NCI-H146 treated with DMSO at 0.1 percent for 48 hours (cell line): Measurements from ENCODE around the gene CLK2.
"Not testable (repeated sequence)": the region's sequence is repeated elsewhere in the genome, so short reads cannot be mapped to it uniquely, and the experiment has no call there.

Experiments
- DNase-seq: peaks from one replicate; lab custom pipeline; 2025; ENCODE audit not compliant: unreplicated experiment; lab: John Stamatoyannopoulos, UW

Gene CLK2

GRCh38 chr1:155297384-155297783, 24.1 kb upstream of the CLK2 start:
- DNase-seq: no peak

DNA sequence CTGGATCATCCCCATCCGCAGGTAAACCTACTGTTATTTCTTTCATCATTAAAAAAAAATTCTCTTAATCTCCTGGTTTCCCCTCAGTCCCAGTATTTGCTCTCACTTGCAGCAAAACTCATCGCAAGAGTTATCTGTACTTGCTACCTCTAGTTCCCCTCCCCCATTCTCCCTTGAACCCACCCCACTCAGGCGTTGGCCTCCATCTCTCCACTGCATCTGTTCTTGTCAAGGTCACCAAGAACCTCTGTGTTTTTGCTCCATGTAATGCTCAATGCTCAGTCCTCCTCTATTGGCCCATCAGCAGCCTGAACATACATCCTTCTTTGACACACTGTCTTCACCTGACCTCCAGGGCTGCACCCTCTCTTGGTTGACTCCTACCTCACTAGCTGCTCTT, 23.4 kb upstream of the CLK2 start:
- DNase-seq: no peak

- no peak for DNase-seq
These were observed 22.6 kb upstream of the CLK2 start for GRCh38 chr1:155295942-155296267.

DNA sequence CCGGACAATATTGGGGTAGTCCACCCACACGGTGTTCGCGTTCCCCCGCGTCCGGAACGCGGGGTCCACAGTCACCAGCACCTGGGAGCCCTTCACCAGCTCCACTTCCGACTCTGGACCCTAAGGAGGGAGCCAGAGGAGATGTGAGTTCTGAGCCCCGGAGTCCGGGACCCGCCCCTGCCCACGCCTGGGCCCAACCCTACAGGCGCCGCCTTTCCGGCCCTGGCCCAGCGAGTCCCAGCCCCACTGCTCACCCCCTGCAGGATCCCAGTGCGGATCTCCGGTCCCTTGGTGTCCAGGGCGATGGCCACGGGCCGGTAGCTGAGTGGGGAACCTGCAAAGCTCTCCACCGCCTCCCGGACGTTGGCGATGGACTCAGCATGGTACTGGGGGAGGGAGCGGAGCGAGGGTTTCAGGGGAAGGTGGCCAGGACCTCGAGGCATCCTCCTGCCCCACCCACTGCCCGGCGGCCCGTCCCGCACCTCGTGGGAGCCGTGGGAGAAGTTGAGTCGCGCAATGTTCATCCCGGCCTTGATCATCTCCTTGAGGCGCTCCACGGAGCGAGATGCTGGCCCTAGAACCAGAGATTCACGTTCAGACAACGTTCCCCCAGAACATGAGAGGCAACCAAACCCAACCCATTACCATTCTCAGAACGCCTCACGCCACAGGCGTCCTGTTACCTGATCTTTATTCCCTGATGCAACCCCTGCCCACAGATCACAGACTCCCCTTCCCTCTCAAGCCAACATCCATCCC, 22.1 kb upstream of the CLK2 start:
- no peak for DNase-seq

- DNase-seq: no peak
These were observed 21.3 kb upstream of the CLK2 start for GRCh38 chr1:155294520-155295182.

DNA sequence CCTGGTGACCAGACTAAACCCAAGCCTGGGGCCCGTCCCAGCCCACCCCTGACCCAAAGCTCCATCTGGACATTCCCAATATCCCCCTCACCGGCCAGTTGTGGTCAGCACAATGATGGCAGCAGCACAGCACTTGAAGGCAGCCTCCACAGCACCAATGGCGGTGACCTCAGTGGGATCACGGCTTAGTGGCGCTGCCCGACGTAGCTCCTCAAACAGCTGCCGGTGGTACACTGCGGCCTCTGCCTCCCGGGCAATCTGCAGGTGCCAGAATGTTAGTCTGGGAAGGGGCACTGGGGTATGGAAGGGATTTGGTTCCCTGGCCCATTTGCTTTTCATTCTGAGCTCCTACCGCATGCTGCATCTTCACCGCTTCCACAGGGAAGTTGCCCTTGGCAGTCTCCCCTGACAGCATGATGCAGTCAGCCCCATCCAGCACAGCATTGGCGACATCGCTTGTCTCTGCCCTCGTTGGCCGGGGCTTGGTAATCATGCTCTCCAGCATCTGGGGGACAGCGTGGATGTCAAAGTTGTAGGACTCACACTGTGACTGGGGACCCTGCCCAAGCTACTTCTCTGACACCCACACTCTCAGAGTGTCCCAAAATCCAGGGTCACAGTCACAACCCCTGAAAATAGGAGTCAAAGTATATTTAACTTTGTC, 19.9 kb upstream of the CLK2 start:
- no peak for DNase-seq

DNA sequence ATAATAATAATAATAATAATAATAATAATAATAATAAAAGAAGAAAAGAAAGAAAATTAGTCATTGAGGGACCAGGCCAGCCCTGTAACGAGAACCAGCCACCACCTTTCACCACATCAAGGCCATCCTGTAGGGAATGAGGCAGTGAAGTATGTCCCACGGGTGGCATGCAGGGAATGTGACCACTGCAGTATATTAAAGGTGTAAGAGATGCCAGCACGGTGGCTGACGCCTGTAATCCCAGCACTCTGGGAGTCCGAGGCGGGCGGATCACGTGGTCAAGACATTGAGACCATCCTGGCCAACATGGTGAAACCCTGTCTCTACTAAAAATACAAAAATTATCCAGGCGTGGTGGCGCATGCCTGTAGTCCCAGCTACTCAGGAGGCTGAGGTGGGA, 17.7 kb upstream of the CLK2 start:
- DNase-seq: not testable (repeated sequence)

GRCh38 chr1:155287987-155288543, 14.8 kb upstream of the CLK2 start:
- no peak for DNase-seq

- DNase-seq: no peak
These were observed 13.2 kb upstream of the CLK2 start for GRCh38 chr1:155286544-155286943.

DNA sequence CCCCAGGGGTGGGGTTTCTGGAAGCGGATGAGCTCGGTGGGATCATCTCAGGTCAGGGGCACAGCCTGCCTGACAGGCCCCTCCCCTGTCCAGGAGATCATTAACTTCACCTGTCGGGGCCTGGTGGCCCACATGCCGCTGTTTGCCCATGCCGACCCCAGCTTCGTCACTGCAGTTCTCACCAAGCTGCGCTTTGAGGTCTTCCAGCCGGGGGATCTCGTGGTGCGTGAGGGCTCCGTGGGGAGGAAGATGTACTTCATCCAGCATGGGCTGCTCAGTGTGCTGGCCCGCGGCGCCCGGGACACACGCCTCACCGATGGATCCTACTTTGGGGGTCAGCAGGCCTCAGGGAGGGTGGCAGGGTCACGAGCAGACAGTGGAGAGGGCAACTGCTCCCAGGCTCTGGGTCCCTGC, 12.3 kb upstream of the CLK2 start:
- DNase-seq: no peak

GRCh38 chr1:155285063-155285462, 11.8 kb upstream of the CLK2 start:
- no peak for DNase-seq

GRCh38 chr1:155284476-155284875, 11.2 kb upstream of the CLK2 start:
- DNase-seq: no peak

DNA sequence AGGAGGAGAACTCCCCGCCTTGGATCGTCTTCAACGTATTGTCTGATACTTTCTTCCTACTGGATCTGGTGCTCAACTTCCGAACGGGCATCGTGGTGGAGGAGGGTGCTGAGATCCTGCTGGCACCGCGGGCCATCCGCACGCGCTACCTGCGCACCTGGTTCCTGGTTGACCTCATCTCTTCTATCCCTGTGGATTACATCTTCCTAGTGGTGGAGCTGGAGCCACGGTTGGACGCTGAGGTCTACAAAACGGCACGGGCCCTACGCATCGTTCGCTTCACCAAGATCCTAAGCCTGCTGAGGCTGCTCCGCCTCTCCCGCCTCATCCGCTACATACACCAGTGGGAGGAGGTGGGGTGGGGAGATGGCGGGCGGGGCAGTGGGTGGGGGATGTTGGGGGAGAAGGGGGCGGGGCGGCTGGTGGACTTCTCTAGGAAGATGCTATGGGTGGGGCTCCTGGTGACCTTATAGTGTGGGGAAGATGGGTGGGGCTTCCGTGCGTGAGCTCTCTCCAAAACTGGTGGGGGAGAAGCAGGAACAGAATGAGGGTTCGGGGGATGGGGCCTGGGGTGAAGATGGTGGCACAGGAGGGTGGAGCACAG, 9.3 kb upstream of the CLK2 start:
- no peak for DNase-seq

- DNase-seq: no peak
These were observed 6.0 kb upstream of the CLK2 start for GRCh38 chr1:155279268-155279667.

DNA sequence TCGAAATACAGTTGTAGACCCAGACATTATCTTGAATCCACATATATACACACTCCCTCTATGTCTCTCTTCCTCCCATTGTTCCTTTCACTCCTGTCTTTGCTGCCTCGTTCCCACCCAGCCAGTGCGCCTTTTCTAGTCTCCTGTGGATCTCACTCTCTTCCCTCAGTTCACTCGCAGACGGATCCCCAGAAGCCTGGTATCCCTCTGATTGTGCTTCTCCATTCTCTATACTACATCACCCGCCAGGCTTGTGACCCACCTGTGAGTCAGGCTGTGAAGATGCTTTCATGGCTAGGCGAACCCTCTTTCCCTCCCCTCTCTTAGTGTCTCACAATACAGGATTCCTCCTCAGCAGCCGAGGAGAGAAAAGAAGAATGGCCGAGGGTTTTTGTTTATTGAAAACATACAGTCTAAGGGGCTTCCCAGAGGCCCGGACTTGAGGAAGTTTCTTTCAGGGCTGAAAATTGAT, 5.4 kb upstream of the CLK2 start:
- no peak for DNase-seq

DNA sequence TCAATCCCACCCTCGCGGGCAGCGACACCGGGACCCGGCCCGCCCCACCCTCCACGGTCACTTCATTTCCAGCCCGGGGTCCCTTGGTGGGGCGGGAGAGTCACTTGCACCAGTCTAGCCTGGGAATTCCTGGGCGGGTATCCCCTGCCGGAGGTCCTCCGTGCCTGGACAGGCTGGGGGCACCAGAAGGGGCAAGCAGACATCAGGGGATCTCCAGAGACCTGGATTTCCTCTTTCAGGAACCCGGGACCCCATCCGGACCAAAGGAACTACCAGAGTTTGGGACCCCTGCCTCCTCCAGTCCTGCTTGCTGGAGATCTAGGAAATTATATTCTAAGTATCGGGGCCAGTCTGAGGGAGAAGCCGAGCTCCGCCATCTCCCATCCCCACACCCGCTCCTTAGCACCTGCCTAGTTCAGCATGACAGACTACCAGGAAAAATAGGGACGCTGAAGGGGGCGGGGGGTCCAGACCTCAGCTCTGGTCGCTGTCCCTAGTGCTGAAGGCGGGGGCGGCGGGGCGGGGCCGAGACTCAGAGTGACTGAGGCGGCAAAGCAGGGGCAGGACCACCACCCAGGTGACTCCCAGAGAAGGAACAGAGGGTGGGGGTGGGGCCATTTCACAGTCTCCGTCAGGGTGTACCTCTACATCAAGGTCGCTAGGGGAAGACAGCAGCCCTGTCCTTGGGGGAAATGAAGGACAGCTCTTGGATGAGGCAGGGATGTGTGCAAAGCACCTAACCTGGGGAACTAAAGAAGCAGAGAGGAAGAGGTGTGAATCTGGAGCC, 4.8 kb upstream of the CLK2 start:
- DNase-seq: peak; percentile 71

DNA sequence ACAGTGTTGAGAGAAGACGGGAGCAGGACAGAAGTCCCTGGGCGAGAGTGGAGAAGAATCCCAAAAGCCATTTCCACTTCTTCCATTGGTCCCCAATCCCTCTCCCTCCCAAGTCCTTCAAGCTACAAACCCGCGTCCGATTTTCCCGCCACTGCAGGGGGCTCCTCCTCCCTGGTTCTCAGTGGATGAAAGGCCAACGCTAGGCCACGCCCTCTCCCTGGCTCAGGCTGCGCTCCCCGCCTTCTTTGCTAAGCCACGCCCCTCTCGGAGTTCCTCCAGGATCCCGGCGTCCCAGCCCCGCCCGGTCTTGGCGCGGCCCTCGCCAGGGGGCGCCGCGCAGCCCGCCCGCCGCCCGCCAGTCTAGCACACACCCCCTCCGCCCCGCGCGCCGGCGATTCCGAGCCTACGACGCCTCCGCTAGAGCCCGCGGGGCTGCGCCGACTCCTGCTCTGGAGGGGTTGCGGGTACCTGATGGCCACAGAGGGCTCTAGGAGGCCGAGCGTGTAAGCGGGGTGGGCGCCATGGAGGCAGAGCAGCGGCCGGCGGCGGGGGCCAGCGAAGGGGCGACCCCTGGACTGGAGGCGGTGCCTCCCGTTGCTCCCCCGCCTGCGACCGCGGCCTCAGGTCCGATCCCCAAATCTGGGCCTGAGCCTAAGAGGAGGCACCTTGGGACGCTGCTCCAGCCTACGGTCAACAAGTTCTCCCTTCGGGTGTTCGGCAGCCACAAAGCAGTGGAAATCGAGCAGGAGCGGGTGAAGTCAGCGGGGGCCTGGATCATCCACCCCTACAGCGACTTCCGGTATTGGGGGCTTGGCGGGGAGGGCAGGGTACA, 4.0 kb upstream of the CLK2 start, which contains the start of gene HCN3:
HCN3 (plus strand) TSS at position 394 of the 832 bp plus-strand sequence; CDS start at position 522, 128 bp downstream.
- DNase-seq: peak; percentile 94

DNA sequence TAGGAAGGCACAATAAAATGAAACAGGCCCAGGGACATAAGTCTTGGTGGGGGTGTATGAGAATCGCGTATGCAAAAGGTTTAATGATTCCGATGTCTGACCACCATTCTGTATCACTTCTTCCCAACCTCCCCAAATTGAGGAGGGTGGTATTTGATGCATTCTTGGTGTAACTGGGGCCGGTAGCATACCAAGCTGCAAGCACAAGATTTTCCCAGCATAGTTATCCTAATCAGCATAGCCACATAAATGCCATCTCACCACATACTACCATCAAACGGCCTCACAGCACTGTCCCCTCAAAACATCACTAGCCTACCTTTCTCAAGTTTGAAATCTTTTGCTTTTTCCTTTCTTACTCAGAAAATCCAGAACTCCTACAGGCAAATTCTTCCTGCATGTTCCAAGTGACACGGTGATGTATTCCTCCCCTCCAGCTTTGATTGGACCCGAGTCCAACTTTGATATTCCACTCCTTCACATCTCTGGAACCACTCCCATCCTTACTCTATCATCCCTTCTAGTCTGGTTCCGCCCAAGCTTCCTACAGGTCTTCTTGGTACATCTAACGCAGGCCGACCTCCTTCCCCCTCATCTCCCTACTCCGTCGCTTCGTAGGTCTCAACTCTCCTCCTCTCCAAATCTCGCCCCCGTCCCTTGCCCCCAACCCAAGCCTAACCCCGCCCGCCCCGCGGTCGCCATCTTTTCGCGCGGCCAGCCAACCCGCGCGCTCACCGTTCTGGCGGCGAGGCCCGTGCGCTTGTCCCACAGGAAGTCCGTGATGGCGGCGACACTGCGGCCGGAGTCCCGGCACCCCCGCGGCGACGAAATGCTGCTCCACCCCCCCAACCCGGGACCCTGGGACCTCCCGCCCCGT, 600 bp downstream of the CLK2 start:
- peak; percentile 63 for DNase-seq

DNA sequence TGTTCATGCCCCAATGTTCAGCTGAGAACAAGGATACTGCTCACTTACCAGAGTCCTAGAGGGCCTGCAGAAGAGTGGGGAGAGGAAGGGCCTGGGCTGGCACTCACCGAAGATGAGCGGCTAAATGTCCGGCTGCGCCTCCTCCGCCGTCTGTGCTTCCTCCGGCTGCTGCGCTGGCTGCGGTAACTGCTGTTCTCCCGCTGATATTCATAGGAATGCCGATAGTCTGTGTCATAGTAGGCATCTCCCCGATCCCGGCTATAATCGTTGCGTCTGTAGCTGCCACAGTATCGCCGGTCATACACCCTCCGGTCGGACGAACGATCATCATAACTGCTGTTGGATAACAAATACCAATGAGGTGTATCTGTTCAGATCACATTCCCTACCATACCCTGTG, 3.9 kb downstream of the CLK2 start:
- no peak for DNase-seq
